H1 (cell line): Measurements from ENCODE around the gene FAM184B. TPM values are rescaled to one million over a fixed set of nuclear protein-coding genes. Genes with fewer than 3 reads are reported as not detected.

ENCODE experiments used
- CTCF ChIA-PET: fragments of 300-600 bp; sonication (Branson Sonifier 250); formaldehyde crosslinking; loops from one replicate; lab custom pipeline; 2021; ENCODE audit not compliant: partially characterized antibody; lab: Charles Lee
- POLR2A ChIA-PET: fragments of 300-600 bp; sonication (Branson Sonifier 250); formaldehyde crosslinking; loops from one replicate; lab custom pipeline; 2021; ENCODE audit warnings: inconsistent platforms; ENCODE audit not compliant: partially characterized antibody; lab: Charles Lee
- DNase-seq, 2 experiments: peaks; one replicate each; pipeline versions ENCODE4 v3.0.0 to v3.0.0-alpha.2; 2010 to 2022; ENCODE audit warnings: low spot score in 2 of 2, low read depth in 1 of 2, mixed read lengths in 1 of 2
- FAIRE-seq: peaks from 2 replicates; lab custom pipeline; 2011; peaks lifted over from hg19 to GRCh38; lab: Jason Lieb, UNC
- H2AFZ ChIP-seq: 2 replicates; pipeline ENCODE4 v1.8.1; 2012; ENCODE audit warnings: low read length, inconsistent platforms
- H2AK5ac ChIP-seq: 2 replicates; pipeline ENCODE4 v1.6.1; 2013; ENCODE audit warnings: low read depth, low read length
- H2BK120ac ChIP-seq: replicated peaks from 2 replicates; pipeline ENCODE3; 2013; ENCODE audit warnings: low read depth, low read length, inconsistent platforms
- H2BK12ac ChIP-seq: 2 replicates; pipeline ENCODE4 v1.6.1; 2013; ENCODE audit warnings: low read depth, low read length
- H2BK15ac ChIP-seq: 2 replicates; pipeline ENCODE4 v1.6.1; 2013; ENCODE audit warnings: low read length
- H2BK20ac ChIP-seq: 2 replicates; pipeline ENCODE4 v1.6.1; 2013; ENCODE audit warnings: low read length
- H2BK5ac ChIP-seq: 2 replicates; pipeline ENCODE4 v1.6.1; 2013; ENCODE audit warnings: low read depth, low read length
- H3K14ac ChIP-seq: 2 replicates; pipeline ENCODE4 v1.6.1; 2013; ENCODE audit warnings: inconsistent platforms; ENCODE audit not compliant: insufficient read length
- H3K18ac ChIP-seq: 2 replicates; pipeline ENCODE4 v1.6.1; 2013; ENCODE audit warnings: low read length; ENCODE audit errors: extremely low read depth
- H3K23ac ChIP-seq: 2 replicates; pipeline ENCODE4 v1.6.1; 2013; ENCODE audit warnings: inconsistent platforms; ENCODE audit not compliant: insufficient read length
- H3K23me2 ChIP-seq: 2 replicates; pipeline ENCODE4 v1.6.1; 2013; ENCODE audit warnings: low read depth, low read length
- H3K27ac ChIP-seq: 2 replicates; pipeline ENCODE4 v1.6.1; 2011; ENCODE audit warnings: low read depth, low read length, inconsistent platforms
- H3K27me3 ChIP-seq, 4 experiments: replicated peaks in 1 of 4; 1 replicate in 1 of 4; 2 replicates in 3 of 4; pipeline versions ENCODE4 v1.6.1 to v1.8.1; 2011 to 2013; ENCODE audit warnings: low read length in 3 of 4, mild to moderate bottlenecking in 3 of 4, inconsistent platforms in 2 of 4, mixed read lengths in 2 of 4, moderate library complexity in 1 of 4; ENCODE audit not compliant: control insufficient read depth in 3 of 4, insufficient read depth in 3 of 4; ENCODE audit errors: extremely low read depth in 1 of 4
- H3K36me3 ChIP-seq, 4 experiments: 2 replicates each; pipeline versions ENCODE4 v1.6.1 to v1.8.1; 2011 to 2013; ENCODE audit warnings: mild to moderate bottlenecking in 4 of 4, low read length in 3 of 4, moderate library complexity in 2 of 4, control low read depth in 1 of 4, inconsistent platforms in 1 of 4; ENCODE audit not compliant: insufficient read depth in 4 of 4, control insufficient read depth in 2 of 4
- H3K4ac ChIP-seq: replicated peaks from 2 replicates; pipeline ENCODE3; 2013; ENCODE audit warnings: low read length, low read depth, mixed read lengths, inconsistent platforms; ENCODE audit not compliant: insufficient read length
- H3K4me1 ChIP-seq, 4 experiments: replicated peaks in 1 of 4; 1 replicate in 1 of 4; 2 replicates in 3 of 4; pipeline versions ENCODE4 v1.6.1 to v1.8.1; 2011 to 2013; ENCODE audit warnings: low read length in 3 of 4, inconsistent platforms in 2 of 4, mixed read lengths in 1 of 4; ENCODE audit not compliant: insufficient read depth in 4 of 4, control insufficient read depth in 3 of 4
- H3K4me2 ChIP-seq, 2 experiments: 2 replicates each; pipeline versions ENCODE4 v1.6.1 to v1.8.1; 2011 to 2013; ENCODE audit warnings: low read depth in 2 of 2, low read length in 2 of 2, control low read depth in 1 of 2, inconsistent platforms in 1 of 2, mild to moderate bottlenecking in 1 of 2; ENCODE audit not compliant: insufficient read depth in 1 of 2
- H3K4me3 ChIP-seq, 4 experiments: fragments of 200-600, 300-600 bp in 1 of 4; sonication (generic), shearing (Covaris generic), sonication (Bioruptor Twin) in 1 of 4; 2 replicates each; pipeline versions ENCODE4 v1.5.1 to v1.8.1; 2011 to 2016; ENCODE audit warnings: low read length in 4 of 4, low read depth in 3 of 4, control low read depth in 2 of 4, inconsistent platforms in 2 of 4, mild to moderate bottlenecking in 2 of 4, mixed read lengths in 1 of 4, moderate library complexity in 1 of 4; ENCODE audit not compliant: insufficient read depth in 2 of 4; ENCODE audit errors: extremely low read depth in 1 of 4
- H3K56ac ChIP-seq: replicated peaks from 2 replicates; pipeline ENCODE3; 2013; ENCODE audit warnings: low read depth, mild to moderate bottlenecking, mixed read lengths, low read length, inconsistent platforms; ENCODE audit not compliant: insufficient read length
- H3K79me1 ChIP-seq: 2 replicates; pipeline ENCODE4 v1.6.1; 2013; ENCODE audit warnings: low read depth, low read length, control low read depth
- H3K79me2 ChIP-seq, 2 experiments: 2 replicates each; pipeline versions ENCODE4 v1.6.1 to v1.8.1; 2012 to 2013; ENCODE audit warnings: low read length in 2 of 2, mild to moderate bottlenecking in 2 of 2, inconsistent platforms in 1 of 2; ENCODE audit not compliant: insufficient read depth in 2 of 2, control insufficient read depth in 1 of 2
- H3K9ac ChIP-seq, 4 experiments: replicated peaks in 1 of 4; 1 replicate in 1 of 4; 2 replicates in 3 of 4; pipeline versions ENCODE4 v1.6.1 to v1.8.1; 2011 to 2013; ENCODE audit warnings: low read depth in 3 of 4, low read length in 3 of 4, control low read depth in 2 of 4, mild to moderate bottlenecking in 2 of 4, moderate library complexity in 2 of 4, inconsistent platforms in 1 of 4; ENCODE audit errors: extremely low read depth in 1 of 4
- H3K9me3 ChIP-seq, 2 experiments: 2 replicates each; pipeline versions ENCODE4 v1.6.1 to v1.8.1; 2012 to 2013; ENCODE audit warnings: mild to moderate bottlenecking in 2 of 2, moderate library complexity in 2 of 2, control low read depth in 1 of 2, inconsistent platforms in 1 of 2, low read depth in 1 of 2, low read length in 1 of 2, mixed read lengths in 1 of 2; ENCODE audit not compliant: insufficient read depth in 2 of 2
- H4K20me1 ChIP-seq, 2 experiments: replicated peaks in 1 of 2; 2 replicates each; pipeline versions ENCODE3 to v1.8.1; 2011 to 2013; ENCODE audit warnings: inconsistent platforms in 2 of 2, low read length in 2 of 2, mild to moderate bottlenecking in 1 of 2; ENCODE audit not compliant: insufficient read depth in 2 of 2, control insufficient read depth in 1 of 2
- H4K5ac ChIP-seq: 2 replicates; pipeline ENCODE4 v1.6.1; 2013; ENCODE audit warnings: low read length, low read depth, mixed read lengths, inconsistent platforms; ENCODE audit not compliant: insufficient read length
- H4K8ac ChIP-seq: 2 replicates; pipeline ENCODE4 v1.8.0; 2013; ENCODE audit warnings: mild to moderate bottlenecking, moderate library complexity, low read length, inconsistent platforms; ENCODE audit not compliant: insufficient read depth; ENCODE audit errors: extremely low read depth
- H4K91ac ChIP-seq: replicated peaks from 2 replicates; pipeline ENCODE3; 2013; ENCODE audit warnings: low read length, mixed read lengths, inconsistent platforms; ENCODE audit not compliant: insufficient read length
- CHD1 ChIP-seq: IDR thresholded peaks from 2 replicates; pipeline ENCODE4 v1.6.1; 2012; ENCODE audit warnings: low read depth, low read length, improper control_type of control experiment
- HDAC6 ChIP-seq: IDR thresholded peaks from one replicate; pipeline ENCODE4 v1.7.1; 2012; ENCODE audit warnings: low read depth, mild to moderate bottlenecking, inconsistent platforms, low read length, moderate library complexity
- SIN3A ChIP-seq, 2 experiments: IDR thresholded peaks in 1 of 2; conservative IDR thresholded peaks in 1 of 2; 2 replicates each; pipeline ENCODE4 v1.6.1; 2011 to 2012; ENCODE audit warnings: low read length in 2 of 2, improper control_type of control experiment in 1 of 2, low read depth in 1 of 2, mild to moderate bottlenecking in 1 of 2
- YY1 ChIP-seq: IDR thresholded peaks from 2 replicates; pipeline ENCODE4 v1.6.1; 2011; ENCODE audit warnings: low read depth, mild to moderate bottlenecking, low read length
- WGBS, 2 experiments: shearing (Covaris generic) in 1 of 2; methylation state at CpG; one replicate each; pipeline versions ENCODE4 v1.1.6 to v1.1.7; 2013 to 2015; ENCODE audit warnings: low lambda C conversion rate in 2 of 2, mixed read lengths in 2 of 2, inconsistent platforms in 1 of 2, low coverage in 1 of 2, missing lambda C conversion rate in 1 of 2; ENCODE audit not compliant: insufficient replicate concordance in 2 of 2, insufficient coverage in 1 of 2, insufficient read length in 1 of 2; ENCODE audit errors: extremely low coverage in 1 of 2, missing lambda C conversion rate in 1 of 2; 5-methylcytosine and 5-hydroxymethylcytosine counted together
- polyA plus RNA-seq, 7 experiments: library from polyadenylated mRNA; depleted of rRNA in 3 of 7; stranded (reverse) in 5 of 7; unstranded in 2 of 7; fragments of >200 nt in 5 of 7; fragments of 200-250 nt in 2 of 7; gene quantifications; 1 replicate in 5 of 7; 2 replicates in 1 of 7; 4 replicates in 1 of 7; pipeline versions ENCODE4 v1.2.1 to v1.2.3, GENCODE V29; 2011 to 2013; ENCODE audit warnings: missing spikeins in 2 of 7, mixed read lengths in 2 of 7
- total RNA-seq: library from RNA; stranded (reverse); fragmentation: NEBNext Ultra II Directional; extraction: Animal tissue kit (Norgen Biotek cat#: 25700); gene quantifications from 2 replicates; pipeline ENCODE4 v1.2.1, GENCODE V29; 2021
- TF ChIP-seq, protein P1 (sequence below): IDR thresholded peaks from 2 replicates; pipeline ENCODE4 v1.6.1; 2011; ENCODE audit warnings: low read depth, mild to moderate bottlenecking, low read length; ENCODE audit not compliant: insufficient read depth

Gene FAM184B
- total and polyA plus RNA-seq, 2 of the 8 experiments (the other 6 are each of a cell fraction or from before 2014, with no cell fraction given): 0.05 to 0.39 TPM

DNA sequence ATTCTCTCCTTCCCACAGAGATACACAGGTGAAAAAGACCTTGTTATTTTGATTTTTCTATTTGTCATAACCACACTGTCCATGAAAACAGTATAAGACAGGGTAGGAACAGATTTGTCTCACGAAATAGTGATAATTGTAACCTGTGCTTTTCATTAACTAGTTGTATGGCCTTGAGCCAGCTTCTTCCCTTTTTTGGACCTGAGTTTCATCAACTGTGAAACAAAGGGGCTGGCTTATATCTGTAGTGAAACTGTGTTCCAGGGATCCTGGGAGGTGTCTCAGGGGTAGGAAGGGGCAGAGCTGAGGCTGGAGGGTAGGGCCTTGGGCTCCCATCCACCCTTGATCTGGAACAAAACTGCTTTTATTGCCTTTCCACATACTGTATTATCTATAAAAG is 116.1 kb downstream of the FAM184B start:
- Histone ChIP-seq H3K14ac (no peak overlapping the region), H2AK5ac (no peak overlapping the region), H2BK5ac (no peak overlapping the region), H3K36me3 (no peaks in the 10 kb centered on the region), H4K5ac (no peak overlapping the region), H4K20me1 (no peaks in the 10 kb centered on the region), H3K9ac (no peak overlapping the region), H3K9me3 (0 out of 4 replicates have a peak, but pooled peaks cover 0 to 2% of the 10 kb centered on the region in 2 experiments), H2BK12ac (no peak overlapping the region), H3K18ac (no peak overlapping the region), H3K27ac (no peak overlapping the region), H3K4me3 (no peak overlapping the region), H4K8ac (no peak overlapping the region), H3K79me1 (no peaks in the 10 kb centered on the region)
- WGBS, 2 experiments: 89% methylated on average over 1 of the region's 1 CpG; no CpG with 5 or more reads in 1 of the 2 experiments
- FAIRE-seq: no peak
- DNase-seq: no peak
- TF ChIP-seq HDAC6 (no peak), CHD1 (no peak), YY1 (no peak), SIN3A (conservative IDR thresholded peaks at IDR 0.05 in 1 of 2, IDR thresholded peaks at IDR 0.05 in 1 of 2; ENCODE audit: low read depth in 1 of 2, low read length in 2 of 2) (no peak)
- TF ChIP-seq, protein P1, sequence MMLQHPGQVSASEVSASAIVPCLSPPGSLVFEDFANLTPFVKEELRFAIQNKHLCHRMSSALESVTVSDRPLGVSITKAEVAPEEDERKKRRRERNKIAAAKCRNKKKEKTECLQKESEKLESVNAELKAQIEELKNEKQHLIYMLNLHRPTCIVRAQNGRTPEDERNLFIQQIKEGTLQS: no peak
- TF ChIP-seq, all 59 proteins: peak for 0
- Histone ChIP-seq H3K4me1 (no peaks in the 10 kb centered on the region), H2AFZ (no peak overlapping the region), H3K56ac (no peak overlapping the region), H3K27me3 (no peaks in the 10 kb centered on the region), H3K23ac (no peak overlapping the region), H3K23me2 (no peaks in the 10 kb centered on the region), H2BK120ac (no peak overlapping the region), H2BK20ac (no peak overlapping the region), H3K4me2 (no peak overlapping the region), H3K79me2 (no peaks in the 10 kb centered on the region), H2BK15ac (no peak overlapping the region), H4K91ac (no peak overlapping the region), H3K4ac (no peak overlapping the region)
- ChIA-PET CTCF (no interaction called here), POLR2A (no interaction called here)
